Panc1 (cell line): ENCODE measurements around the gene MN1.

ENCODE experiments used
- CTCF ChIP-seq: fragments of 450-650 bp; IDR thresholded peaks from 2 replicates; pipeline ENCODE4 v1.5.1; 2017; ENCODE audit warnings: mild to moderate bottlenecking
- POLR2AphosphoS5 ChIP-seq: IDR thresholded peaks from 2 replicates; pipeline ENCODE4 v1.6.1; 2012; ENCODE audit warnings: mild to moderate bottlenecking, low read depth, low read length, moderate library complexity
- REST ChIP-seq, 2 experiments: IDR thresholded peaks; 2 replicates each; pipeline ENCODE4 v1.6.1; 2011 to 2012; ENCODE audit warnings: low read depth in 2 of 2, control low read depth in 1 of 2, low read length in 1 of 2, mild to moderate bottlenecking in 1 of 2, moderate library complexity in 1 of 2; ENCODE audit not compliant: insufficient read depth in 1 of 2
- SIN3A ChIP-seq: IDR thresholded peaks from 2 replicates; pipeline ENCODE4 v1.6.1; 2012; ENCODE audit warnings: low read depth, mild to moderate bottlenecking, low read length, moderate library complexity, borderline replicate concordance; ENCODE audit not compliant: insufficient read depth
- TCF7L2 ChIP-seq: IDR thresholded peaks from 2 replicates; pipeline ENCODE4 v1.6.1; 2011; ENCODE audit warnings: mild to moderate bottlenecking, low read depth, low read length, inconsistent platforms

- TF ChIP-seq CTCF: no peak
- no peak for TF ChIP-seq POLR2AphosphoS5
- TF ChIP-seq REST (IDR thresholded peaks at IDR 0.05; ENCODE audit: insufficient read depth in 1 of 2, low read depth in 2 of 2, low read length in 1 of 2): no peak
- no peak for TF ChIP-seq SIN3A
- TF ChIP-seq TCF7L2: no peak
Measured at GRCh38 chr22:27783436-27784119, 18.0 kb downstream of the MN1 start.
